ENCODE measurements around the gene KNSTRN. TPM values are rescaled to one million over a fixed set of nuclear protein-coding genes. Genes with fewer than 3 reads are reported as not detected.

KNSTRN gene
- total RNA-seq, 1 donor from 2014 or later: 18.1 TPM

- H3K4me3 ChIP-seq: no peak overlapping the region
These were observed 52.6 kb downstream of the KNSTRN start for GRCh38 chr15:40435023-40435709.

GRCh38 chr15:40435710-40436089 lies 53.2 kb downstream of the KNSTRN start:
- Histone ChIP-seq H3K9me3 (no peaks in the 10 kb centered on the region), H3K27me3 (peaks cover 30% of the 10 kb centered on the region), H3K4me1 (peaks cover 24% of the 10 kb centered on the region), H3K27ac (no peak overlapping the region), H3K4me3 (peak overlapping the region; percentile 33), H3K36me3 (no peaks in the 10 kb centered on the region)
- intact Hi-C loops (cut with DNase I): no loop called here
- ATAC-seq (no peak), DNase-seq (no peak)
- no peak for TF ChIP-seq CTCF (IDR thresholded peaks at IDR 0.05)

More at GRCh38 chr15:40435023-40435709, 52.6 kb downstream of the KNSTRN start:
- intact Hi-C loops (cut with DNase I): no loop called here
- no peak for DNase-seq
- Histone ChIP-seq H3K36me3 (no peaks in the 10 kb centered on the region), H3K9me3 (no peaks in the 10 kb centered on the region), H3K27me3 (peaks cover 30% of the 10 kb centered on the region), H3K27ac (no peak overlapping the region), H3K4me1 (peaks cover 23% of the 10 kb centered on the region)
- TF ChIP-seq CTCF (IDR thresholded peaks at IDR 0.05): no peak
- no peak for ATAC-seq

- ATAC-seq (no peak), DNase-seq (no peak)
- no peaks in the 10 kb centered on the region for H3K9me3 ChIP-seq
- no peak for TF ChIP-seq CTCF (IDR thresholded peaks at IDR 0.05)
- intact Hi-C loops (cut with DNase I): no loop called here
- H3K4me1 ChIP-seq: peaks cover 24% of the 10 kb centered on the region
- H3K36me3 ChIP-seq: no peaks in the 10 kb centered on the region
- peak overlapping the region; percentile 33 for H3K4me3 ChIP-seq
- H3K27ac ChIP-seq: no peak overlapping the region
- peaks cover 30% of the 10 kb centered on the region for H3K27me3 ChIP-seq
These were observed 53.8 kb downstream of the KNSTRN start for GRCh38 chr15:40436116-40436891.

- H3K27me3 ChIP-seq: peaks cover 30% of the 10 kb centered on the region
- H3K9me3 ChIP-seq: no peaks in the 10 kb centered on the region
- H3K27ac ChIP-seq: no peak overlapping the region
- no peak for DNase-seq
- intact Hi-C loops (cut with DNase I): no loop called here
- no peak for TF ChIP-seq CTCF (IDR thresholded peaks at IDR 0.05)
- H3K36me3 ChIP-seq: no peaks in the 10 kb centered on the region
- H3K4me1 ChIP-seq: peaks cover 24% of the 10 kb centered on the region
- ATAC-seq: no peak
- H3K4me3 ChIP-seq: peak overlapping the region; percentile 33
These were observed 54.6 kb downstream of the KNSTRN start for GRCh38 chr15:40436892-40437751.

- no peak for DNase-seq
These were observed 55.5 kb downstream of the KNSTRN start for GRCh38 chr15:40437752-40438687.

More at GRCh38 chr15:40437752-40438687, 55.5 kb downstream of the KNSTRN start:
- no peaks in the 10 kb centered on the region for H3K9me3 ChIP-seq
- no peak overlapping the region for H3K4me3 ChIP-seq
- H3K36me3 ChIP-seq: no peaks in the 10 kb centered on the region
- H3K27ac ChIP-seq: no peak overlapping the region
- intact Hi-C loops (cut with DNase I): no loop called here
- peaks cover 32% of the 10 kb centered on the region for H3K4me1 ChIP-seq
- peaks cover 30% of the 10 kb centered on the region for H3K27me3 ChIP-seq
- TF ChIP-seq CTCF (IDR thresholded peaks at IDR 0.05): no peak
- no peak for ATAC-seq
